ENCODE results near the gene SUSD4.

DNA sequence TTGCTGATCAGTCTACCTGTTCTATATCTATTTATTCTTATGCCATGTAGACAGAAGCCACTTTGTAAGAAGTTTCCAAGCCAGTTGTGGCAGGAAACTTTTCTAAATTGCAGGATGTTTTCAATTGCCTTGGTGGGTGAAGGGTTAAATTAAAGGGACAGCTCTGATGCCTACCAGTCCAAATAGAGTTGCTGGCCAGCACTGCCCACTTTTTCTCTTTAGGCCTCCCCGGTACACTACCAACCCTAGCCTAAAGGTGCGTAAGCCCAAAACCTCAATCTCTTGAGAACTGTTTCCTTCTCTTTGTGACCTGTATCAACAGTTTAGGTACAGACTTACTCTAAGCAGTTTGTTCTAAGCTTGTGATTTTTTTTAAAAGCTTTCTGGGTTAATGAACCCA lies 15.5 kb downstream of the SUSD4 start:
- no peak for TF ChIP-seq POLR2AphosphoS5 (IDR thresholded peaks at IDR 0.05; ENCODE audit: insufficient read depth in 1 of 2, low read depth in 1 of 2)
- TF ChIP-seq, protein P1, sequence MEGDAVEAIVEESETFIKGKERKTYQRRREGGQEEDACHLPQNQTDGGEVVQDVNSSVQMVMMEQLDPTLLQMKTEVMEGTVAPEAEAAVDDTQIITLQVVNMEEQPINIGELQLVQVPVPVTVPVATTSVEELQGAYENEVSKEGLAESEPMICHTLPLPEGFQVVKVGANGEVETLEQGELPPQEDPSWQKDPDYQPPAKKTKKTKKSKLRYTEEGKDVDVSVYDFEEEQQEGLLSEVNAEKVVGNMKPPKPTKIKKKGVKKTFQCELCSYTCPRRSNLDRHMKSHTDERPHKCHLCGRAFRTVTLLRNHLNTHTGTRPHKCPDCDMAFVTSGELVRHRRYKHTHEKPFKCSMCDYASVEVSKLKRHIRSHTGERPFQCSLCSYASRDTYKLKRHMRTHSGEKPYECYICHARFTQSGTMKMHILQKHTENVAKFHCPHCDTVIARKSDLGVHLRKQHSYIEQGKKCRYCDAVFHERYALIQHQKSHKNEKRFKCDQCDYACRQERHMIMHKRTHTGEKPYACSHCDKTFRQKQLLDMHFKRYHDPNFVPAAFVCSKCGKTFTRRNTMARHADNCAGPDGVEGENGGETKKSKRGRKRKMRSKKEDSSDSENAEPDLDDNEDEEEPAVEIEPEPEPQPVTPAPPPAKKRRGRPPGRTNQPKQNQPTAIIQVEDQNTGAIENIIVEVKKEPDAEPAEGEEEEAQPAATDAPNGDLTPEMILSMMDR (IDR thresholded peaks at IDR 0.05) = no peak
- TF ChIP-seq POLR2A (IDR thresholded peaks at IDR 0.05) = no peak
